Mesenchymal stem cell (in vitro differentiated cells and primary cell): Measurements from ENCODE around the gene KHSRP.

Experiments used
- DNase-seq: peaks from one replicate; pipeline ENCODE4 v3.0.0-alpha.2; 2013
- H2AFZ ChIP-seq: one replicate; pipeline ENCODE4 v1.6.1; 2013; ENCODE audit warnings: low read depth, mild to moderate bottlenecking, control low read depth, inconsistent platforms, low read length, moderate library complexity
- H2AK5ac ChIP-seq: 2 replicates; pipeline ENCODE4 v1.6.1; 2013; ENCODE audit warnings: low read length, moderate library complexity, mild to moderate bottlenecking, inconsistent platforms; ENCODE audit not compliant: severe bottlenecking
- H2BK120ac ChIP-seq: one replicate; pipeline ENCODE4 v1.6.1; 2013; ENCODE audit warnings: low read depth, mild to moderate bottlenecking, inconsistent platforms, low read length, moderate library complexity
- H2BK12ac ChIP-seq, 2 experiments: one replicate each; pipeline ENCODE4 v1.6.1; 2013; ENCODE audit warnings: inconsistent platforms in 2 of 2, low read length in 2 of 2, mild to moderate bottlenecking in 2 of 2, moderate library complexity in 2 of 2, control low read depth in 1 of 2
- H2BK15ac ChIP-seq: one replicate; pipeline ENCODE4 v1.6.1; 2013; ENCODE audit warnings: mild to moderate bottlenecking, low read depth, inconsistent platforms; ENCODE audit not compliant: poor library complexity, severe bottlenecking
- H2BK5ac ChIP-seq: 2 replicates; pipeline ENCODE4 v1.6.1; 2013; ENCODE audit warnings: low read depth, mild to moderate bottlenecking, low read length, control low read depth, inconsistent platforms; ENCODE audit not compliant: poor library complexity, severe bottlenecking
- H3K14ac ChIP-seq, 2 experiments: one replicate each; pipeline ENCODE4 v1.6.1; 2013; ENCODE audit warnings: inconsistent platforms in 2 of 2, low read length in 2 of 2, control low read depth in 1 of 2, mild to moderate bottlenecking in 1 of 2, moderate library complexity in 1 of 2
- H3K18ac ChIP-seq, 2 experiments: one replicate each; pipeline ENCODE4 v1.6.1; 2013; ENCODE audit warnings: inconsistent platforms in 2 of 2, low read length in 2 of 2, control low read depth in 1 of 2, low read depth in 1 of 2, mild to moderate bottlenecking in 1 of 2
- H3K23ac ChIP-seq, 2 experiments: one replicate each; pipeline ENCODE4 v1.6.1; 2013; ENCODE audit warnings: inconsistent platforms in 2 of 2, low read length in 2 of 2, mild to moderate bottlenecking in 2 of 2, moderate library complexity in 2 of 2, control low read depth in 1 of 2
- H3K27ac ChIP-seq: 2 replicates; pipeline ENCODE4 v1.5.1; 2013; ENCODE audit warnings: mild to moderate bottlenecking, moderate library complexity, low read length, control low read depth, inconsistent platforms; ENCODE audit not compliant: poor library complexity, severe bottlenecking
- H3K27me3 ChIP-seq, 2 experiments: 2 replicates each; pipeline versions ENCODE4 v1.6.1 to v1.7.0; 2013; ENCODE audit warnings: low read length in 2 of 2, mild to moderate bottlenecking in 2 of 2, moderate library complexity in 2 of 2, control low read depth in 1 of 2, inconsistent platforms in 1 of 2; ENCODE audit not compliant: control insufficient read depth in 1 of 2, insufficient read depth in 1 of 2
- H3K36me3 ChIP-seq, 2 experiments: 2 replicates each; pipeline versions ENCODE4 v1.6.1 to v1.7.0; 2013; ENCODE audit warnings: low read length in 2 of 2, control low read depth in 1 of 2, inconsistent platforms in 1 of 2, low read depth in 1 of 2, mild to moderate bottlenecking in 1 of 2; ENCODE audit not compliant: insufficient read depth in 2 of 2, control insufficient read depth in 1 of 2
- H3K4ac ChIP-seq, 2 experiments: one replicate each; pipeline ENCODE4 v1.6.1; 2013; ENCODE audit warnings: inconsistent platforms in 2 of 2, low read length in 2 of 2, mild to moderate bottlenecking in 2 of 2, moderate library complexity in 2 of 2, control low read depth in 1 of 2, low read depth in 1 of 2
- H3K4me1 ChIP-seq: 2 replicates; pipeline ENCODE4 v1.6.1; 2013; ENCODE audit warnings: low read depth, low read length, control low read depth; ENCODE audit not compliant: control insufficient read depth, insufficient read depth
- H3K4me2 ChIP-seq: 2 replicates; pipeline ENCODE4 v1.6.1; 2013; ENCODE audit warnings: low read length, mild to moderate bottlenecking, inconsistent platforms; ENCODE audit not compliant: poor library complexity, severe bottlenecking
- H3K4me3 ChIP-seq, 2 experiments: 2 replicates each; pipeline versions ENCODE4 v1.5.1 to v1.7.0; 2013; ENCODE audit warnings: low read length in 2 of 2, mild to moderate bottlenecking in 2 of 2, control low read depth in 1 of 2, low read depth in 1 of 2; ENCODE audit not compliant: insufficient read depth in 1 of 2
- H3K79me1 ChIP-seq: replicated peaks from 2 replicates; pipeline ENCODE4 v1.6.1; 2013; ENCODE audit warnings: mild to moderate bottlenecking, control low read depth, low read length, inconsistent platforms; ENCODE audit not compliant: poor library complexity, severe bottlenecking
- H3K9ac ChIP-seq: 2 replicates; pipeline ENCODE4 v1.7.0; 2013; ENCODE audit warnings: mild to moderate bottlenecking, low read length, moderate library complexity
- H3K9me3 ChIP-seq: 2 replicates; pipeline ENCODE4 v1.7.0; 2013; ENCODE audit warnings: mild to moderate bottlenecking, low read length; ENCODE audit not compliant: control insufficient read depth
- H4K8ac ChIP-seq: one replicate; pipeline ENCODE4 v1.6.1; 2013; ENCODE audit warnings: inconsistent platforms, mild to moderate bottlenecking, low read length, moderate library complexity
- H4K91ac ChIP-seq: one replicate; pipeline ENCODE4 v1.6.1; 2013; ENCODE audit warnings: mild to moderate bottlenecking, low read length, inconsistent platforms
- WGBS: methylation state at CpG from one replicate; pipeline ENCODE4 v1.1.7; 2013; ENCODE audit warnings: mixed read lengths; 5-methylcytosine and 5-hydroxymethylcytosine counted together

Gene KHSRP

GRCh38 chr19:6433663-6434062, 9.1 kb upstream of the KHSRP start, which contains the start of gene SLC25A41:
Gene SLC25A41 (minus strand): TSS chr19:6433763. CDS start chr19:6433693, 70 bp downstream.
- H2AK5ac ChIP-seq: no peak within 1 kb of the TSS
- no peak within 1 kb of the TSS for H4K8ac ChIP-seq
- H3K23ac ChIP-seq: no peak within 1 kb of the TSS
- no peak within 1 kb of the TSS for H3K4me2 ChIP-seq
- H3K79me1 ChIP-seq: no peaks in the 10 kb centered on the region
- H2AFZ ChIP-seq: no peak within 1 kb of the TSS
- no peak within 1 kb of the TSS for H3K14ac ChIP-seq
- no peaks in the 10 kb centered on the region for H3K9me3 ChIP-seq
- no peak within 1 kb of the TSS for H3K9ac ChIP-seq
- H2BK120ac ChIP-seq: peak within 1 kb of the TSS; percentile 19
- no peak within 1 kb of the TSS for H2BK12ac ChIP-seq
- H4K91ac ChIP-seq: peak within 1 kb of the TSS; percentile 43
- 91% methylated on average over 8 of the region's 10 CpGs for WGBS
- H2BK15ac ChIP-seq: no peak within 1 kb of the TSS
- no peak for DNase-seq
- no peaks in the 10 kb centered on the region for H3K4me1 ChIP-seq
- no peak within 1 kb of the TSS for H3K27ac ChIP-seq
- peaks cover 10 to 16% of the 10 kb centered on the region in 2 experiments for H3K27me3 ChIP-seq
- H3K4me3 ChIP-seq: no peak within 1 kb of the TSS
- no peaks in the 10 kb centered on the region for H3K36me3 ChIP-seq
- H2BK5ac ChIP-seq: no peak within 1 kb of the TSS
- H3K4ac ChIP-seq: no peak within 1 kb of the TSS
- no peak within 1 kb of the TSS for H3K18ac ChIP-seq

- H3K4me3 ChIP-seq: no peak overlapping the region
- no peak overlapping the region for H2BK120ac ChIP-seq
- DNase-seq: no peak
- 72% methylated on average over 11 of the region's 11 CpGs for WGBS
- H3K9ac ChIP-seq: no peak overlapping the region
- no peak overlapping the region for H3K14ac ChIP-seq
- peaks cover 10 to 16% of the 10 kb centered on the region in 2 experiments for H3K27me3 ChIP-seq
- no peak overlapping the region for H2BK12ac ChIP-seq
- no peak overlapping the region for H3K27ac ChIP-seq
- no peaks in the 10 kb centered on the region for H3K9me3 ChIP-seq
- no peak overlapping the region for H3K23ac ChIP-seq
- H3K18ac ChIP-seq: no peak overlapping the region
- H4K91ac ChIP-seq: peak overlapping the region; percentile 43
- H3K4me1 ChIP-seq: no peaks in the 10 kb centered on the region
- H3K4me2 ChIP-seq: no peak overlapping the region
- H2AFZ ChIP-seq: no peak overlapping the region
- no peak overlapping the region for H4K8ac ChIP-seq
- no peak overlapping the region for H2BK15ac ChIP-seq
- H2BK5ac ChIP-seq: no peak overlapping the region
- H3K36me3 ChIP-seq: no peaks in the 10 kb centered on the region
- H3K79me1 ChIP-seq: no peaks in the 10 kb centered on the region
- H3K4ac ChIP-seq: no peak overlapping the region
- no peak overlapping the region for H2AK5ac ChIP-seq
Observed at GRCh38 chr19:6433165-6433564, 8.6 kb upstream of the KHSRP start.

GRCh38 chr19:6431891-6432290, 7.3 kb upstream of the KHSRP start:
- Histone ChIP-seq H3K36me3 (no peaks in the 10 kb centered on the region), H4K8ac (no peak overlapping the region), H3K4ac (no peak overlapping the region), H3K4me3 (no peak overlapping the region), H2BK120ac (no peak overlapping the region), H3K4me2 (no peak overlapping the region), H2BK5ac (no peak overlapping the region), H3K27ac (no peak overlapping the region), H3K14ac (no peak overlapping the region), H4K91ac (no peak overlapping the region), H3K27me3 (peaks cover 10 to 16% of the 10 kb centered on the region in 2 experiments), H3K9ac (no peak overlapping the region), H3K79me1 (no peaks in the 10 kb centered on the region), H3K4me1 (no peaks in the 10 kb centered on the region), H3K23ac (no peak overlapping the region), H2BK12ac (no peak overlapping the region), H2AFZ (no peak overlapping the region), H2AK5ac (no peak overlapping the region), H2BK15ac (no peak overlapping the region), H3K9me3 (no peaks in the 10 kb centered on the region), H3K18ac (no peak overlapping the region)
- no peak for DNase-seq
- 84% methylated on average over 11 of the region's 11 CpGs for WGBS

- 78% methylated on average over 18 of the region's 20 CpGs for whole genome bisulfite sequencing
- no peak overlapping the region for H2BK12ac ChIP-seq
- no peak overlapping the region for H2BK5ac ChIP-seq
- H3K14ac ChIP-seq: no peak overlapping the region
- H3K18ac ChIP-seq: peak overlapping the region in 1 of 2 experiments; percentile 9
- H3K4me3 ChIP-seq: no peak overlapping the region
- no peak overlapping the region for H3K4ac ChIP-seq
- H4K8ac ChIP-seq: peak overlapping the region; percentile 23
- no peak overlapping the region for H3K4me2 ChIP-seq
- no peak overlapping the region for H2AFZ ChIP-seq
- H2AK5ac ChIP-seq: no peak overlapping the region
- H2BK120ac ChIP-seq: no peak overlapping the region
- peaks cover 5% of the 10 kb centered on the region for H3K79me1 ChIP-seq
- H3K9ac ChIP-seq: no peak overlapping the region
- H3K36me3 ChIP-seq: no peaks in the 10 kb centered on the region
- no peak overlapping the region for H2BK15ac ChIP-seq
- H3K27me3 ChIP-seq: peaks cover 10 to 16% of the 10 kb centered on the region in 2 experiments
- H3K23ac ChIP-seq: no peak overlapping the region
- peaks cover 4% of the 10 kb centered on the region for H3K4me1 ChIP-seq
- H4K91ac ChIP-seq: no peak overlapping the region
- H3K9me3 ChIP-seq: no peaks in the 10 kb centered on the region
- no peak for DNase-seq
- H3K27ac ChIP-seq: no peak overlapping the region
Observed at GRCh38 chr19:6429419-6430221, 5.0 kb upstream of the KHSRP start.
